ENCODE data around the gene BSG.

The BSG gene

DNA sequence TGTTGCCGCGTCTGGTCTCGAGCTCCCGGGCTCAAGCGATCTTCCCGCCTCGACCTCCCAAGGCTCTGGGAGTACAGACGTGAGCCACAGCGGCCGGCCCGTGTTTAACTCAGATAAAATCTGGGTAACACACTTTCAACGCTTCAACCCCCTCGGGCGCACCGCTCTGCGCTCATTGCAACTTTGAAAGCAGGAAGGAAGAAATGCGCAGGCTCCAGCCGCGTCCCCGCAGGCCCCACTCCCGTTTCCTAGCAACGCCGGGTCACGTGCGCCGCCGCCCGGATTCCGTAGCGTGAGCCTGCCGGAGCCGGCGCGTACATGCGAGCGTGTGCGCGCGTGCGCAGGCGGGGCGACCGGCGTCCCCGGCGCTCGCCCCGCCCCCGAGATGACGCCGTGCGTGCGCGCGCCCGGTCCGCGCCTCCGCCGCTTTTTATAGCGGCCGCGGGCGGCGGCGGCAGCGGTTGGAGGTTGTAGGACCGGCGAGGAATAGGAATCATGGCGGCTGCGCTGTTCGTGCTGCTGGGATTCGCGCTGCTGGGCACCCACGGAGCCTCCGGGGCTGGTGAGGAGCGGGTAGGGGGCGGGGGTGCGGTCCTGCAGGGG is at the start of gene BSG:
Gene BSG (plus strand): TSS at position 457 of the 603 bp plus-strand sequence. CDS start 39 bp downstream, at position 496.
- DNase-seq = peak; percentile 100

DNA sequence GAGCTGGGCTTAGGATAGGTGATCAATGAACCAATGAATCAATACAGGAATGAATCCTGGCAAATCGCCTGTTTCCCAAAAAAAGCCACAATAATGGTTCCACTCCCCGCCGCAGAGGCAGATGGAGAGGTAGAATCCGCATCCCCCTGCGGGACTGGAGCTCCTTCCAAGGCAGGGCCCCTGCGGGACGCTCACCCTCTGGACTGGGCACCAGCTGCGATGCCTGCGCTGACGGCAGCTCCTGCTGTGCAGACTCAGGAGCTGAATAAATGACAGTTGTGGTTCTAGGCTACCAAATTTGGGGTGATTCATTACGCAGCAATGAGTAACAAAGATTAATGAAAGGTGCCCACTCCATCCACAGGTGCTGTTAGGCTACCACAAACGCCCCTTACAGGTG is 49.7 kb upstream of the BSG start:
- no peak for DNase-seq

DNA sequence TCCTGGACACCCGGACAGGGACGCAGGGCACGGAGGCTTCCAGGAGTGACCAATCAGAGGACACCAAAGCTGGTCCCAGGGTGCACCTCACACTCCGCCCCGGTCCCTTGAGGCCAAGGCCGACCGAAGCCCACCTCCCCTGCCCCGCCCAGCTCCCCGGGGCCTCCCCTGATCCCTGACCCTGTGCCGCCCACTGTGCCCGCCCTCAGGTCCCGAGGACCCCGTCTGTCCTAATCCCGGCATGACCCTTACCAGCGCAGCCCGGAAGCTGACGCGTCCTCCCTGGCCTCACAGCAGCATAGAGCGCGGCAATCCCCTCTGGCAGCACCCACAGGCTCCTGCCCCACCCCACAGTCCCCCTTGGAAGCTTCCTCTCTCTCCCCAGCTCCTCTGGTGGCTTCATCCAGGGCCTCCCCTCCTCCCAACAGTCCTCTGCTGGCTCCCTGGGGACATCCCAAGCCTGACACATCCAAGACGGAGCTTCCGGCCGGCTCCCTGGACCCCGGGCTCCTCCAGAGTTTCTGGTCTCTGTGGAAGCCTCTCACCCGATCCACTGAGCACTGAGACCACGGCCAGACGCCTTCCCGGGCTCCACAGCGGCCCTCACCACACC is 48.2 kb upstream of the BSG start:
- DNase-seq = no peak

GRCh38 chr19:525029-525428 is 47.4 kb upstream of the BSG start:
- DNase-seq = no peak

DNA sequence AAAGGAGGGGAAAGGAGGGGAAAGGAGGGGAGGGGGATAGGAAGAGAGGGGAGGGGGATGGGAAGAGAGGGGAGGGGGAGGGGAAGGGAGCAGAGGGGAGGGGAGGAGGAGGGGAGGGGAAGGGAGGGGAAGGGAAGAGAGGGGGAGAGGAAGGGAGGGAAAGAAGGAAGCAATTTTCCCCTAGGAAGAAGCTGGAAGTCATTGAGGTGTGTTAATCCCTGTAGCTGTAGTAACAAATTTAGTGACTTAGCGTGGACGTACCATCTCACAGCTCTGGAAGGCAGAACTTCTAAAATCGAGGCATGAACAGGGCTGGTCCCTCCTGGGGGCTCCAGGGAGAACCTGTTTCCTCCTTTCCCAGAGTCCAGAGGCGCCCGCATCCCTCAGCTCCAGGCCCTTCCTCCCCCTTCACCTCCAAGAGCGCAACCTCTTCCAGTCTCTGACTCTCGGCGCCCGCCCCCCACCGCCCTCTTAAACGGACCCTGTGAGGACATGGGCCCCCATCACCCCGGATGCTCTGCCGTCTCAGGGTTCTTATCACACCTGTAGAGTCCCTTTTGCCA is 46.5 kb upstream of the BSG start:
- DNase-seq = no peak

GRCh38 chr19:530134-531008 is 42.0 kb upstream of the BSG start:
- DNase-seq = no peak

- DNase-seq = peak; percentile 95
These were observed 41.2 kb upstream of the BSG start for GRCh38 chr19:531009-531752.

DNA sequence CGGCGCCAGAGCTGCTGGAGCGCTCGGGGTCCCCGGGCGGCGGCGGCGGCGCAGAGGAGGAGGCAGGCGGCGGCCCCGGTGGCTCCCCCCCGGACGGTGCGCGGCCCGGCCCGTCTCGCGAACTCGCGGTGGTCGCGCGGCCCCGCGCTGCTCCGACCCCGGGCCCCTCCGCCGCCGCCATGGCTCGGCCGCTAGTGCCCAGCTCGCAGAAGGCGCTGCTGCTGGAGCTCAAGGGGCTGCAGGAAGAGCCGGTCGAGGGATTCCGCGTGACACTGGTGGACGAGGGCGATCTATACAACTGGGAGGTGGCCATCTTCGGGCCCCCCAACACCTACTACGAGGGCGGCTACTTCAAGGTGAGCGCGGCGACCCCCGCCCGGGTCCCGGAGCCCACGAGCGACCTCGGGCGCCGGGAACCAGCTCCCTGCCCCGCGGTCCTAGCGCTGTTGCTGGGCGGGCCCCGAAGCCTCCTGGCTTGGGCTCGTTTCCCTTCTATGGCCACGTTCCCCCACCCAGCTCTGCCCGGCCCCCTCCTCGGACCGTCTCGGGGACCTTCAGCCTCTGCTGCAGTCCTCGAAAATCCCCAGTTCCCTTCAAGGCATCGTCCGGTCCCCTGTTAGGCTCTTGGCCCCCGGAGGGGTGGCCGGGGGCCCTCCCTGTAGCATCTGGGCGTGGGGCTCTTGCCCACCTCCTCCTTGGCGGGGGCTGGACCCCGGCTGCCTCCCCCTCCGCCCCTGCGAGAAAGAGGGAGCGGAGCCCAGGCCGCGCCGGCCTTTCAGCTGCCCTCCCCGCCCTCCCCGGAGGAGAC is 40.4 kb upstream of the BSG start, which contains the start of gene CDC34:
Gene CDC34 (plus strand): TSS at position 8 of the 808 bp plus-strand sequence. CDS start 172 bp downstream, at position 180.
- DNase-seq = peak; percentile 46

GRCh38 chr19:532561-533363 is 39.6 kb upstream of the BSG start:
- peak; percentile 81 for DNase-seq

DNA sequence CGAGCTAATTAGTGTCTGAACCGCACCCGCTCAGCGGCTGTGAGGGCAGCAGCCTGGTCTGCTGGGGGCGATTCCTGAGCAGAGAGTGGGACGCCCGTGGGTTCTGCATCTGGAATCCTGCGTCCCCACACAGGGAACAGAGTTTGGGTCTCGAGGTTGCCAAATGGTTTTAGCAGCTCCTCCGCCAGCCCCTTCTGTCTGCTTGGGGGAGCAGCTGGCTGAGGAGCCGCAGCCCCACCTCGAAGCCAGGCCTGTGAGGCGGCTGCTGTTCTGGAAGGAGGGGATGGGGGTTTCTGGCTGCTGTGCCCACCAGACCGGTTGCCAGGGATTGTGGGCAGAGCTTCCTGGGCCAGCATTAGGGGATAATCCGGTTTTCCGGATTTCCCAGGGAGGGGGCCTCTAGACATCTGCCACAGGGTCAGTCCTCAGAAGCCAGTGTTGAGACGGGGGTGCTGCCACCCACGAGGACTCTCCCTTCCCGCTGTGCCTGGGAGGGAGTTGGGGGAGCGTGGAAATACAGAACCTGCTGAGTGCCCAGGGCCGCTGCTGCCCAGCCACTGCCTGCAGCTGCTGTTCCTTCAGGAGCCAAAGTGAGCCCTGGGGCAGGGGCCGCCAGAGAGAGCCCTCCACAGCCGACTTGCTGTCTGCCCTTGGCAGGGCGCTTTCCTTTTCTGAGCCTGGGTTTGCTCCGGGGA is 38.9 kb upstream of the BSG start:
- no peak for DNase-seq

DNA sequence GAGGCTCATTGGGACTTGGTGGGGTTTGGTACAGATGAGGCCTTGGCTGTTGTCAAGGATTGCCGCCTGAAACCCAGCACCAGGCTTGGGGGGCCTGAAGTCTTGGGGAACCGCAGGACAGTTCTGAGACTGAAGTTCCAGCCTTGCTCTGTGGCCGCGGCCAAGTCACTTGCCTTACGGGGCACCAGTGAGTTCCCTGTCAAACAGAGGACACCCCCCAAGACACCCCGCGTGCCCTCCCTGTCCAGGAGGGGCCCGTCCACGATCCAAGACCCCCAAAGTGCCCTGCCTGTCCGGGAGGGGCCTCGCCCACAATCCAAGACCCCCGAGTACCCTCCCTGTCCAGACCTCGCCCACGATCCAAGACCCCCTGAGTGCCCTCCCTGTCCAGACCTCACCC is 38.3 kb upstream of the BSG start:
- DNase-seq = no peak

- DNase-seq = no peak
These were observed 37.2 kb upstream of the BSG start for GRCh38 chr19:535017-535835.

- DNase-seq = no peak
These were observed 36.1 kb upstream of the BSG start for GRCh38 chr19:536031-536880.

DNA sequence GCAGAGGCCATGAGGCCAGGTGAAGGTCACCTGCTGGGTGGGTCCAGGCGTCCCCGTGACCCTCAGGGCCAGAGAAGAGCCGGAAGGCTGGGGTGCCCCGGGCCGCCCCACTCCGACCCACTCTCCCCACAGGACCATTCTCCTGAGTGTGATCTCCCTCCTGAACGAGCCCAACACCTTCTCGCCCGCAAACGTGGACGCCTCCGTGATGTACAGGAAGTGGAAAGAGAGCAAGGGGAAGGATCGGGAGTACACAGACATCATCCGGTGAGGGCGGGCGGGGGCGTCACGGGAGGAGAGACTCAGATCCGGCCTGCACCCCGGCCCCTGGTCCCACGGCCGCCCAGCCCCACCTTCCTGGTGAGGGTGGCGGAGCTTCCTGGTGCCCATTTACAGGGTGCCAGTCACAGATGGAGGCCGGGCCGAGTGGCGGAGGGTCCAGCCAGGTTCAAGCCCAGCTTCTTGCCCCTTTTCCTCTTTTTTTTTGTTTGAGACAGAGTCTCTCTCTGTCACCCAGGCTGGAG is 35.5 kb upstream of the BSG start:
- no peak for DNase-seq

GRCh38 chr19:538641-539428 is 33.6 kb upstream of the BSG start:
- DNase-seq = no peak

- no peak for DNase-seq
These were observed 32.9 kb upstream of the BSG start for GRCh38 chr19:539429-540030.
